ENCODE measurements around the gene C6orf136.

C6orf136 gene

DNA sequence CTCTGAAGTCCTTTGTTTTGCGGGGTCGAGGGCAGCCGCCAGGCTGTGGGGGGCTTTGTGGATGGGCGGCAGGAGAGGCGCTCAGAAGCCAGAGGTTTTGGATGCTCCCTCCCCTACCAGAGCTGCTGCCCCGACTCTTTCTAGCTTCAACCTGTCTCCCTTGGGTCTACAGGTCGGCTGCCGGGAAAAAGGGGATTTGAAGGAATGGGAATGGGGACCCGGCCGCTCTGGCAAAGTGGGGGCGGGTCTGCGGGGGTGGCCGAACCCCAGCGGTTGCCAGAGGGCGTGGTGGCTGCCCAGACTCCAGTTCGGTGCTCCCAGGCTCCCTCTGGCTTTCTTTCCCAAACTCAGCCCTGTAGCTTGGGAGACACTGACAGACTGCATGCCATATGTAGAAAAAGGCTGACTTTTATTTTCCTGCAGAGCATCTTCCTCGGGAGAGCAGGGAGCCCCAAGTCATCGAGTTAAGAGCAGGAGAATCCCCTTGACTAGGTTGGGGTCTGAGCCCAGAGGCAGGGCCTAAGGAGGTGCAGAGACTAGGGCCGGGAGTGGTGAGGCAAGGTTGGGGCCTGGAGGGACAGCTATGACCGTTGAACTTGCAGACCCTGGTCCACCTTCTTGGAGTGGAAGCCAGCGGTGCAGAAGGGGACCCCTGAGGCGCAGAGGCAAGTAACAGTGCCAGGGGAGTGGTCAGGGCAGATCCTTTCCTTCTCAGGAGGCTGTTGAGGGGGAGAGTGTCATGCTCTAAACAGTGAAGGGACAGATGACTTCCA, 40.9 kb downstream of the C6orf136 start:
- ATAC-seq = no peak

DNA sequence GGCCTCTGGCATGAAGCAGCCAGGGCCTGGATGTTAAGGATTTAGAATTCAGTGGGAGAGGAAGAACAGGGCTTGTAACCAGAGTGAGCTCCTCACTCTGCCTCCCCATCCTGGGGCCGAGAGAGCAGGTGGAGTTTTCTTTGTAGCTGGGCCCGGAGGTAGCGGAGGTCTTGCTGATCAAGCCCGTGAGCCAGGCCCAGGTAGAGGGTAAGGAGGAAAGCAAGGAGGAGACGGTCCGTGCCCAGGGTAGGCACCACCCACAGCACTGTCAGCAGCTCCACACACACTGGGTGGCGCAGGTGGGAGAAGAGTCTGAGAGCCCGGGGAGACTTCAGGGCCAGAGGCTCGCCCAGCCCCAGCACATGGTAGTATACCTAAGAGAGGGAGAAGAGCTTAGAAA, 41.6 kb downstream of the C6orf136 start:
- ATAC-seq = no peak

DNA sequence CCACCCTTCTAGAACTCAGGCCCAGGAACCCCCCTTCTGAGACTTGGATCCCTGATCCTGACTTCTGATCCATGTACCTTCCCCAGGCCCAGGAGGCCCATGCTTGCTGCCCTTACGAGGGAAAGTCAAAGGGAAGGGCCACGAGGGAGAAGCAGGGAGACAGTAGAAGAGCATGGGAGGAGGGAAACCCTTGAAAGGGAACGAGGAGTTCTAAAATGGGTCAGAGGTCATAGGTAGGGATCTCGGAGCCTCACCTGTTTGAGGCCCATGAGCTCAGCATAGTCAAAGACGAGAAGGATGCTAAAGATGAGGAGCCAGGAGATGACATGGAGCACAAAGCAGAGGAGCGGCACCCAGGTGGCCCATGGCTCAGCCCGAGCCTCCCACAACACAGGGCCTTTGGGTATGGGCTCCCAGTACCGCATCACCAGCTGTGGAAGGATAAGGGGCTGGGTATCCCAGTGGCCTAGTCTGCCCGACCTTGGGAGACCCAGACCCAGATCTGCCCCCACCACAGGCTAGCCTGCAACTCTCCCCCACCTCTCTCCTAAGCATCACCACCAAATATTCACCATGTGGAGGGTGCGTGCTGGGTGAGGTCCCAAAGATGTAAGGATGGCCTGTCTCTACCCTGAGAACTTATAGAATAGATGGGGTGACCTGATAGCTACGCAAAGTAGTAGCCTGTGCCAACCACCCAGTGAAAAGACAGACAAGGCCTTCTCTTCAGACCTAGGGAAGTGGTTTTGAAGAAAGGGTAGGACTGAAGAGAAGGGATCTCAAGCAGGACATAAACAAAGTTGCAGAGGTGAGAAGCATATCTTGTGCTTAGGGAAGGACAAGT, 42.3 kb downstream of the C6orf136 start:
- ATAC-seq = no peak

DNA sequence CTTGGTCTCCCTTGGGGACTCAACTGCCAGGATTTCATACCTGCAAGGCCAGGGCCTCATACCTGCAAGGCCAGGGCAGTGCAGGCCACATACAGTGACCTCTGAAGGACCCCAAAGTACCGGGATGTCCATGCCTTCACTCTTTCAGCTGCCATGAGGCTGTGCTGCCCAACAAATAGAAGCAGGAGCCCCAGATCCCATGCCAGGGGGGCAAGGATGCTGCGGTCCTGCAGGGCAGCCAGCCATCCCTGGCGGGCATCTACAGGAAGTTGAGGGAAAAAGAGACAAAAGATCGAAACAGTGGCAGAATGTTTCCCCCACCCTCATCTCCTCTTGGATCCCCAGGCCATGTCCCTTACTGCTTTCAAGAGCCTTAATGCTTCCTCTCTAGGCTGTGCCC, 43.1 kb downstream of the C6orf136 start:
- no peak for ATAC-seq

DNA sequence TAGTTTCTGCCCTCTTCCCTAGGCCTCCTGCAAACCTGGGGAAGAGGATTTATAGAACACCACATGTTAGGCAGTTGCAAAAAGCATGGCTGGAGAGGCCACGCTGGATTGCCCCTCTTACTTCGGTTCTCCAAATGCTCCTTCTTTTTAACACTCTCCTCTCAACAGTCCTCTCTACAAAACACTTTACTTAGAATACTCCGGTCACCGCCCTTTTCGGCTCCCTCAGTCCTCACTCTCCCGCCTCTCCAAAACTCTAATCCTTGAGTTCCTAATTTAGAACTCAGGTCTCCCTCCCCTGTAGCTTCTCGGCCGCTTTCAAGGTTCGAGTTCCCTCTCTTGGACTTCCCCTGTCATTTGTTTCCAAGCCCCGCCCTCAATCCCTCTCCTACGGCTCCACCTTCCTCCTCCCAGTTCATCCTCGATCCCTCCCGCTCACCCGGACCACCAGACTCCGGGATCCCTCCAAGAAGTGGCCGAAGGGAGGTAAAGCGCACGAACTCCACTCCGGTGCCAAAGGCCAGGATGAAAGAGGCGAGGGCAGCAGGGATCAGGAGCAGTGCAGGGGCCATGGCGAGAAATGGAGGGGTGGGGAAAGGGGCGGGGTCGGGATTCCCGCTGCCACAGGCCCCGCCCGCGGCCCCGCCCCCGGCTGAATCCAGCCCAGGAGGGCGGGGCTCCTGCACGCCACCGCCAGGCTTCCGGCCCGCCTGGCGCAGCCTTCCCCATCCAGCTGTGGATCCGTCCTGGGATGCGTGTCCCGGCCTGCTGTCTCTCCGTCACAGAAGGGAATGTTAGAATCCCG, 43.7 kb downstream of the C6orf136 start, which contains the start of gene NRM:
Gene NRM, minus strand, starts transcription at position 582 of the 805 bp plus-strand sequence. Its CDS starts 10 bp downstream, at position 572.
- ATAC-seq = peak; percentile 25 to 28

DNA sequence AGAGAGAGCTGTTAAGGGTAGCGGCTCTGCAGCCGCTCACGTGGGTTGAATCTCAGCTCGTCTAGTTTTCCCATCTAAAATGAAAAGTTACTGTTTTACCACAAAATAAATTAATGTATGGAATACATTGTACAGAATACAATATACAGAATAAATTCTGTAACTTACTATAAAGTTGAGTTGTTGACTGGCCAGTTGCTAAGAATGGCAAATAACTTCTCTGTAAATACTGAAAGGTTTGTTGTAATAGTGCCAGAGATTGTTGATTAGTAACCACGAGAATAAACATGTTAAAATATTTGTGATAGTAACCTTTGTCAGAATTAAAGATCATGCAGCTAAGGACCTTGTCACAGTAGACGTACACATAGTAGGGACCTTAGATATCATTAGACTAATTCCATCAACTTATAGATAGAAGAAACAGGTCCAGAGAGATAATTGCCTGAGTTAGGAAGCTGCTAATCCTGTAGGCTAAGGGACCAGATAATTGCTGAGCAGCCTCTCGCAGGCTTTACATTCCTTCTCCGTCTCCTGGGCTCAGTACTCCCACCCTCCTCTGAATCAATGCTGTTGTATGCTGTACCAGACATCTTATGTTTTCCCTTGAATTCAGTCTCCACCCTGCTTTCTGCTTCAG, 44.4 kb downstream of the C6orf136 start:
- no peak for ATAC-seq

DNA sequence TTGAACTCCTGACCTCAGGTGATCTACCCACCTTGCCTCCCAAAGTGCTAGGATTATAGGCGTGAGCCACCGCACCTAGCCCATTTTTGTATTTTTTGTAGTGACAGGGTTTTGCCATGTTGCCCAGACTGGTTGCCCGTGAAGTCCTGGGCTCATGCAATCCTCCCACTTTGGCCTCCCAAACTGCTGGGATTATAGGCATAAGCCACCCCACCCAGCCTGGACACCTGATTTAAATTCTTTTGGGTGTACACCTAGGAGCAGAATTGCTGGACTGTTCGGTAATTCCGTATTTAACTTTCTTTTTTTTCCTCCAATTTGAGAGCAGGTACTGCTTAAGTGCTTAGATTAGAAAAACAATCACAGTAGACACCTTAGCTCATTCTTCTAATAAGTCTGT, 49.5 kb downstream of the C6orf136 start:
- ATAC-seq = no peak

DNA sequence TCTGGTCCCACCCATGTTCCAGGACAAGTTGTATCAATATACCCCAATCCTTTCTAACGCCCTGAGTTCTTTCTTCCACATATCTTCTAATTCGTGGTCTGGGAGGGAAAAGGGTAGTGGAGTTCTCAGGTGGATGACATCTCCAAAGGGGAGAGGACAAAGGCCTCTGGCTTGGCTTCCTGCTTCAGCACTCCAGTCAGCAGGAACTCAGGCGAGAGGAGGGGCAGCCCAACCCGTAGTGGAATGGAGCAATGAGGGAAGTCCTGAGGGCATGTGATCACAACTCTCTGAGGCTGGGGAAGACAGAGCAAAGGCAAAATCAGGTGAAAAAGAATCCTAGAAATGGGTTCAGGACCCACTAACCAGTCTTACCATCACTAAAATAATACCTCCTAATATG, 53.4 kb downstream of the C6orf136 start:
- ATAC-seq = no peak
